HL-60 (cell line): ENCODE measurements around the gene ZGLP1.

Experiments
- DNase-seq, 2 experiments: peaks; one replicate each; pipeline ENCODE4 v3.0.0-alpha.2; 2010 to 2020; ENCODE audit warnings: low read depth in 1 of 2, low spot score in 1 of 2
- H3K27ac ChIP-seq: fragments of 250-450 bp; sonication (Bioruptor Pico); replicated peaks from 2 replicates; pipeline ENCODE4 v1.5.1; 2020; ENCODE audit warnings: mild to moderate bottlenecking, moderate library complexity
- H3K27me3 ChIP-seq: fragments of 250-450 bp; sonication (Bioruptor Pico); 2 replicates; pipeline ENCODE4 v1.5.1; 2021; ENCODE audit warnings: mild to moderate bottlenecking, moderate library complexity; ENCODE audit not compliant: insufficient read depth, poor library complexity, severe bottlenecking
- H3K4me3 ChIP-seq: replicated peaks from 2 replicates; pipeline ENCODE4 v1.5.1; 2011; ENCODE audit warnings: mild to moderate bottlenecking, control low read depth, low read length; ENCODE audit not compliant: insufficient read depth
- CTCF ChIP-seq: IDR thresholded peaks from one replicate; pipeline ENCODE4 v1.5.1; 2011; ENCODE audit warnings: low read length, control low read depth, inconsistent platforms; ENCODE audit not compliant: insufficient read depth
- GABPA ChIP-seq: IDR thresholded peaks from 2 replicates; pipeline ENCODE4 v1.6.1; 2012; ENCODE audit warnings: low read depth
- POLR2AphosphoS5 ChIP-seq: IDR thresholded peaks from 2 replicates; pipeline ENCODE4 v1.6.1; 2012; ENCODE audit warnings: low read depth
- SPI1 ChIP-seq: IDR thresholded peaks from 2 replicates; pipeline ENCODE4 v1.6.1; 2012; ENCODE audit warnings: low read depth, mild to moderate bottlenecking, borderline replicate concordance
- TF ChIP-seq, protein P1 (sequence below): IDR thresholded peaks from 2 replicates; pipeline ENCODE4 v1.6.1; 2012; ENCODE audit warnings: low read depth; ENCODE audit not compliant: insufficient replicate concordance

The ZGLP1 gene

DNA sequence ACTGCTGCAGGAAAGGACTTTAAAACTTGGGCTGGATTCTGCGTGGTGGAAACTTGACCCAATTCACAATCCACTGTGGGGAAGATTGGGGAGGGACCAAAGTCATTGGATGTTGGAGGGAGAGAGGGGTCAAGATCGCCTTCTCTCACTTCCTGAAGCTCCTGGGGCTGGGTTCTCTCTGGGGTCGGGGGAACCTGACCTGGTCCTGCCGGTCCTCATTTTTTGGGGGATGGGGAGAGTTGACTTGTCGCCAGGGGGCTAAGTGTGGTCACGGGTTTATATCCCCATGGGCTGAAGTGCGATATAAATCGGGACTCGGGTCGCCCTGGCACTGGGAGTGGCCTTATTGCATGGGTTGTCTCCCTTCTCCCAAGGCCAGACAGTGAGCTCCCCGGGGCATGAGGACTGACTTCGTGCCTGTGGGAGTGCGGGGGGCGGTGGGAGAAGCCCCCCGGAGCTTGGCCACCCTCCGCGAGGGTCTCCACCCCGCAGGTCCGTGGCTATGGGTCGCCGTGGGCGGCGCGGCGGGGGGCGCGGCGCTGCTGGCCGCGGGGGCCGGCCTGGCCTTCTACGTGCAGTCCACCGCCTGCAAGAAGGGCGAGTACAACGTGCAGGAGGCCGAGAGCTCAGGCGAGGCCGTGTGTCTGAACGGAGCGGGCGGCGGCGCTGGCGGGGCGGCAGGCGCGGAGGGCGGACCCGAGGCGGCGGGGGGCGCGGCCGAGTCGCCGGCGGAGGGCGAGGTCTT, 13.6 kb downstream of the ZGLP1 start:
- Histone ChIP-seq H3K27ac (no peak overlapping the region), H3K4me3 (no peak overlapping the region), H3K27me3 (peaks cover 44% of the 10 kb centered on the region)
- no peak for DNase-seq
- TF ChIP-seq, protein P1, sequence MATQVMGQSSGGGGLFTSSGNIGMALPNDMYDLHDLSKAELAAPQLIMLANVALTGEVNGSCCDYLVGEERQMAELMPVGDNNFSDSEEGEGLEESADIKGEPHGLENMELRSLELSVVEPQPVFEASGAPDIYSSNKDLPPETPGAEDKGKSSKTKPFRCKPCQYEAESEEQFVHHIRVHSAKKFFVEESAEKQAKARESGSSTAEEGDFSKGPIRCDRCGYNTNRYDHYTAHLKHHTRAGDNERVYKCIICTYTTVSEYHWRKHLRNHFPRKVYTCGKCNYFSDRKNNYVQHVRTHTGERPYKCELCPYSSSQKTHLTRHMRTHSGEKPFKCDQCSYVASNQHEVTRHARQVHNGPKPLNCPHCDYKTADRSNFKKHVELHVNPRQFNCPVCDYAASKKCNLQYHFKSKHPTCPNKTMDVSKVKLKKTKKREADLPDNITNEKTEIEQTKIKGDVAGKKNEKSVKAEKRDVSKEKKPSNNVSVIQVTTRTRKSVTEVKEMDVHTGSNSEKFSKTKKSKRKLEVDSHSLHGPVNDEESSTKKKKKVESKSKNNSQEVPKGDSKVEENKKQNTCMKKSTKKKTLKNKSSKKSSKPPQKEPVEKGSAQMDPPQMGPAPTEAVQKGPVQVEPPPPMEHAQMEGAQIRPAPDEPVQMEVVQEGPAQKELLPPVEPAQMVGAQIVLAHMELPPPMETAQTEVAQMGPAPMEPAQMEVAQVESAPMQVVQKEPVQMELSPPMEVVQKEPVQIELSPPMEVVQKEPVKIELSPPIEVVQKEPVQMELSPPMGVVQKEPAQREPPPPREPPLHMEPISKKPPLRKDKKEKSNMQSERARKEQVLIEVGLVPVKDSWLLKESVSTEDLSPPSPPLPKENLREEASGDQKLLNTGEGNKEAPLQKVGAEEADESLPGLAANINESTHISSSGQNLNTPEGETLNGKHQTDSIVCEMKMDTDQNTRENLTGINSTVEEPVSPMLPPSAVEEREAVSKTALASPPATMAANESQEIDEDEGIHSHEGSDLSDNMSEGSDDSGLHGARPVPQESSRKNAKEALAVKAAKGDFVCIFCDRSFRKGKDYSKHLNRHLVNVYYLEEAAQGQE = no peak
- TF ChIP-seq GABPA (no peak), CTCF (no peak), SPI1 (no peak), POLR2AphosphoS5 (no peak)

DNA sequence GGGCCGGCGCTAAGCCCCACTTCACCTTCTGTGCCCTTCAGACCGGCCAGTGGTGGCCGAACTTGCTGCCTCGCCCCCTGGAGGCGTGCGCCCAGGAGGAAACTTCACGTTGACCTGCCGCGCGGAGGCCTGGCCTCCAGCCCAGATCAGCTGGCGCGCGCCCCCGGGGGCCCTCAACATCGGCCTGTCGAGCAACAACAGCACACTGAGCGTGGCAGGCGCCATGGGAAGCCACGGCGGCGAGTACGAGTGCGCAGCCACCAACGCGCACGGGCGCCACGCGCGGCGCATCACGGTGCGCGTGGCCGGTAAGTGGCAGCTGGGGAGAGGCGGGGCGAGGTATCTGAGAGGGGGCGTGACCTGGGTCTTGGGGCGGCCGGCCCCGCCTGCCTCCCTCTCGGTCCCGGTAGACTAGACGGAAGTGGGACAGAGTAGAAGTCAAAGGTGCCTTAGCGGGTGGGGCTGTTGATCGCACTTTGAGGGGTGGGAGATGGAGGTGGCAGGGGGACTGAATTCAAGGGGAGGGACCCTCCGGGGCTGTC, 14.2 kb downstream of the ZGLP1 start:
- no peak for DNase-seq
- Histone ChIP-seq H3K4me3 (peak overlapping the region; percentile 20; the same call in 1 of the 2 replicates), H3K27me3 (peaks cover 51% of the 10 kb centered on the region)

GRCh38 chr19:10294368-10294697, 15.3 kb downstream of the ZGLP1 start:
- Histone ChIP-seq H3K27me3 (peaks cover 60% of the 10 kb centered on the region), H3K27ac (no peak overlapping the region), H3K4me3 (no peak overlapping the region)
- TF ChIP-seq CTCF (no peak), SPI1 (no peak), GABPA (no peak), POLR2AphosphoS5 (no peak)
- TF ChIP-seq, protein P1 = no peak
- DNase-seq = no peak

More for the DNA sequence above, 14.2 kb downstream of the ZGLP1 start:
- H3K27ac ChIP-seq = no peak overlapping the region
- no peak for TF ChIP-seq SPI1
- no peak for TF ChIP-seq GABPA
- no peak for TF ChIP-seq POLR2AphosphoS5
- TF ChIP-seq, protein P1 = no peak
- no peak for TF ChIP-seq CTCF
